ENCODE measurements around the gene CALHM4.

GRCh38 chr6:116557893-116558292, 4.3 kb downstream of the CALHM4 start:
- no peak for TF ChIP-seq CTCF (IDR thresholded peaks at IDR 0.05; ENCODE audit: insufficient read depth, low read length, poor library complexity, severe bottlenecking)
- no peak for TF ChIP-seq EZH2phosphoT487 (conservative IDR thresholded peaks at IDR 0.05; ENCODE audit: low read length)

Data from SU-DHL-6 (cell line).